ENCODE measurements around the gene FGFRL1.
"Not testable (repeated sequence)": the region's sequence is repeated elsewhere in the genome, so short reads cannot be mapped to it uniquely, and the experiment has no call there.

Gene FGFRL1

DNA sequence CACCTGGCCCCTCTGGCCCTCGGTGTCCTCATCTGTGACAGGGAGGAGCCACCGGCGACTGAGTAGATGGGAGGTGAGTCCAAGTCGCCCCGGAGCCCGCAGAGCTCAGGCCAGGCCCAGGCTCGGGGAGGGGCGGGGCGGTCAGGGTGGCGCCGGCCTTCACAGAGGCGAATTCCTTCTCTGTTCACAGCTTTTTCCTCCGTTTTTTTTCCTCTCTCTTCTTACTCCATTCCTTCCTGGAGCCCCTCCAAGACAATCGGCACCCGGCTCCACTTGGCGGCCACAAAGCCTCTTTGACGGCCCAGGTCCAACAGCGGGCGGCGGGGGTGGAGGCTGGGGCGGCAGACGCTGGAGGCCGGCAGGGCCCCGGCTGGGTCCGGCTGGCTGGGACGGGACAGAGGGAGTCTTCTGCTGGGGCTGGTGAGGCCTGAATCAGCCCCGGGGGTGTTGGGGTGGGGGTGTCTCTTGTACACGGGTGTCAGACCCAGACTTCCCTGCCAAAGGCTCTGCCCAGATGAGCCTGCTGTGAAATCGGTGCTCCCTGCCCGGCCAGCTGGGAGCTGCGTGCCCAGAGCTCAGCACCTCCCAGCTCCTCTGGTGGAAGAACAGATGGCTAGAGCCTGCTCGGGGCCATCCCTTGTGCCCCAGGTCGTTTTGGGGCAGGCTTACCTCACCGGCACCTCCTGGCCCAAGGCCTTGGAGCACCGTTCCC lies 22.6 kb downstream of the FGFRL1 start:
- DNase-seq (ENCODE audit: extremely low spot score, insufficient read length, low read depth) (no peak), FAIRE-seq (no peak)

DNA sequence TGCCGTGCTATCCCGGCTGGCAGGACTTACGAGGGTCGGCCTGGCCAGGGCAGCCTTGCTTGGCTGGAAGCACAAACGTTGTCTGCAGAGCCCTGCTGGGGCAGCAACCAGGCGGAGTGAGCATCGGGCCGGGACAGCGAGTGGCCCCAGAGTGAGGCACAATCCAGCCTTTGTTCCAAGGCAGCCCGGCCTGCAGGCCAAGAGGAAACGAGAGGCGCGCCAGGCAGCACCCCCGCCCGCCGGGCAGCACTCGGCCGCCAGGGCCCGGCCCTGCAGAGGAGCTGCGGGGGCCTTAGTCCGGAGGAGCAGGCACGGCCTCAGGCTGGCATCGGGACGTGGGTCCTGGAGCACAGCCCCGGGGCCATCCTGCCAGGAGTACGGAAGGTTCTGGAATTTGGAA lies 24.1 kb downstream of the FGFRL1 start:
- no peak for FAIRE-seq
- no peak for DNase-seq (ENCODE audit: extremely low spot score, insufficient read length, low read depth)

DNA sequence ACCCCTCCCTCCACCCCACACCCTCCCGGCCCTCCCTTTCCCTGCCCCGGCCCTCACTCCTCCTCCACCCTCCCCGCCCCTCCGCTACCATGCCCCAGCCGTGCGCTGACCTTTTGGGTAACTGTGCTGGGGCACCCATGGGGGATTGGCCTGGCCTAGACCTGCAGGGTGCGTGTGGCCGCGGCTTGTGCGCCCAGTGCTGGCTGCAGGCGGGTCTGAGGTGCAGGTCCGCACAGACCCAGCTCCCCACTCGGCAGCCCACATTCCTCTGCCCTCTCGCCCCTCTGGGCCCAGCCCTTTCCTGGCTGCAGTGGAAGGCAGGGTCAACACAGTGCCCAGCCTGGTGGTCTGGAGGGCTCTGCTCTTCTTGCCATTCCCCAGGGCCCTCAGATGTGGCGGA lies 24.7 kb downstream of the FGFRL1 start:
- no peak for FAIRE-seq
- DNase-seq (ENCODE audit: extremely low spot score, insufficient read length, low read depth): no peak

DNA sequence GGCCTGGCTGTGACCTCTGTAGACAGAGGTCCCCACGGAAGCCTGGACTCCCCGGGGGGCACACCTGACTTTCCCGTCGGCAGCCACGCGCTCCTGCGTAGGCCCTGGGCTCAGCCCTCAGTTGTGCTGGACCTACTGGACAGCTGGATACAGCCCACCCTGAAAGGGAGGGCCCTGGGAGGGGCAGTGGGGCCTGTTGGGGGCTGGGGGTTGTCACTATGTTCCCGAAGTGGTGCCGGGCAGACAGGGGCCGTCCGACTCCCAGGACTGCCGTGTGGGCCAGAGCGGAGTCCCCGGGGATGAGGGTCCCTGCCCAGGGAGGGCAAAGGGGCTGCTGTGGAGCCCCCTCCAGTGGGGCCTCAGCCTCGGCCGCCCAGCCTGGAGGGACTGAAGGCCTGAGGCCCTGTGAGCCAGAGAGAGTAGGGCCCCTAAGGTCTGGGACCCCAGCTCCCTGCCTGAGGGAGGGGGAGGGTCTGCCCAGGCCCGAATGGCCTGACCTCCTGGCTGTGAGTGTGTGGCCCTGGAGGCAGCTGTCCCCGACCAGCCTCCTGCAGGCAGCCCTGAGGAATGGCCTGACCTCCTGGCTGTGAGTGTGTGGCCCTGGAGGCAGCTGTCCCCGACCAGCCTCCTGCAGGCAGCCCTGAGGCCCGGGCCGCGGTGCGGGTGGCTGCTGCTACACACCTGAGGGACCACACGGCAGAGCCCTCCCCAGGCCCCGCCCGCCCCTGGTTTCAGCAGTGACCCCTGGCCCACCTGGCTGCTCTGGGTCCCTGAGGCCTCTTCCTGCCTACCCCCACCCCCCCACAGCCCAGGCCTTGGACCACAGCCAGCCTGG lies 25.8 kb downstream of the FGFRL1 start:
- FAIRE-seq: no peak
- no peak for DNase-seq (ENCODE audit: extremely low spot score, insufficient read length, low read depth)

DNA sequence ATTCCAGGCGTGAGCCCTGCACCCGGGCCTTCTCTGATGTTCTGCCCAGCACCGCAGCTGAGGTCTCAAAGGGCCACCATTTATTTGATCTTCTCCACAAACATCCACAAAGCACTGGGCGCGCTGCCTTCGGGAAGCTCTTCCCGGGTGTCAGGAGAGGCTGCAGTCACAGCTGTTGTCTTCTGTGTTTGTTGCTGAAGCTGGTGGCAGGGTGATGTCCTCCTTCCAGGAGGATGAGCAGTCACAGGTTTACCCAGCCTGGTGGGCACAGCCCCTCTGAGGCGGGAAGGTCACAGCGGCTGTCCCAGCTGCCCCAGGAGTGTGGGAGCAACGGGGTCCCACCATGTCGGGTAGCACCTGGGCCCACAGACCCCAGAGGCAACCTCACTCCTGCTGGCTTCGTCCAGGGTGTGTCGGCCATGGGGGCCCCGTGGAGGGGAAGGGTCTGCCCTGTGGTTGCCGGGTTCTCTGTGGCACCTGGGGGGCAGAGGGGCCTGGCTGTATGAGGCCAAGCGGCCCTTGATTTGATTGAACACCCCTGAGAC lies 27.6 kb downstream of the FGFRL1 start:
- DNase-seq (ENCODE audit: extremely low spot score, insufficient read length, low read depth) (no peak), FAIRE-seq (no peak)

DNA sequence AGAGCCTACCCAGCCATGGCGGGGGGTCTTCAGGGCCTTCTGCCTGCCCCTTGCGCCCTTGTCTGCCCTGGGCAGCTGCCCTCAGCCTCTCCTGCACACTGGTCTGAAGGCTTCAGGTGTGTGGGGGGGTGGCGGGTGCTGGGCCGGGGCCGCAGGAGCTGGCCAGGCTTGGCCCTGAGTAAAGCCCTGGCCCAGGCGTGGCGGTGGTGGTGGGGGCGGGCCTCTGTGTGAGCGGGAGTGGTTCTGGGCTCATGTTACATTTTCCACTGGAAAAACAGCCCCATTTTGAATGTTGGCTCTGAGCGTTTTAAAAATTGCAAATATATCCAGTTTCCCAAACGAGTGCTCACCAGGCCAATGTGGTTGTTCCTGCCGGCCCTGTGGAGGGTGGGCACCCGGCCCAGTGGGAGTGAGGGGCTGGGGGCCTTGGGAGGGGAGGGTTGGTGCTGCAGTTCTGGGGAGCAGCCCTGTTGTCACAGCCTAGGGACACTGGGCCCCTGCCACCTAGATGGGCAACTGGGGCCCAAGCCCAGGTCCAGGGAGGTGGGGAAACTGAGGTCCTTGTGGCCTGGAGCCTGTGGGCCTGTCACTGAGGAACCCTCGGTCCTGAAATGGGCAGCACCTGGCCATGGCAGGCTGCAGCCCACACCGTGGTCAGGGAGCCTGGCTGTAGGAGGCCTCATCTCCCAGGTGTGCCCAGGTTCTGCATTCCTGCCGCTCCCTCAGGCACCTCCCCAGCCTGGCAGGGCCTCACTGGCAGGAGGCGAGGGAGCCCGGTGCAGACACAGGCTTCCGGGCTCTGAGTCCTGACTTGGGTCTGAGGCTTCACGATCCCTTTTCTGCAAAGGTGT lies 28.3 kb downstream of the FGFRL1 start:
- no peak for DNase-seq (ENCODE audit: extremely low spot score, insufficient read length, low read depth)
- no peak for FAIRE-seq

DNA sequence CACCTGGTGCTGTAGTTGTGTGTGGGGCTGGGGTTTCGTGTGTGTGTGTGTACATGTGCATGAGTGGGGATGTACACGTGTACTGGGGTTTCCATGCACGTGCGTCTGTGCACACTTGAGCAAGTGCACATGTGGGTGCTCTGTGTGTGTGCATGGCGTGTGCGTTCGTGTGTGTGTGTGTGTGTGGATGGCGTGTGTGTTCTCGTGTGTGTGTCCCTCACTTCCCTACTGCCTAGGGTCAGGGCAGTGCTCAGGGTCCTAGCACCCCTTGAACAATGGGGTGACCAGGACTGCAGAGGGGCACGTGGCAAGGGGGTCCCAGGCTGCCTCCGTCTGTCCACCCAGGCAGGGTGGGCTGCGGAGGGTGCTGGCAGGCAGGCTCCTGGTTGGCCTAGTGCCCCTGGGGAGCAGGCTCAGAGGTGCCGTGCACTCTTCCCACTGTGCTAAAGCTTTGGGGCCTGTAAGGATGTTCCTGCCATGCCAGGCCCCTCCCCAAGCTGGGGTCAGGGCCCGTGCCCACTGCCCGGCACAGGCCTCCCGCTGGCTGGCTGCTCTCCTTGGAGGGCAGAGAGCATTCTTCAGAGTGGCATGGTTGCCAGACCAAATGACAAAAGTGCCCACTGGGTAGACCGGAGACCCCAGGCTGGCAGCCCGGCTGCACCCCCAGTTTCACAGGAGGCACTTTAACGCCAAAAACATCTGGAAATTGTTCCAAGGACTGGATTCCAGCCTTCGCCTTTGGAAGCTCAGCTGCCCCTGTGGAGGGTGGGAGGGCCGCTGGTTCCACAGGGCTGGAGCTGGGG lies 29.1 kb downstream of the FGFRL1 start:
- no peak for FAIRE-seq
- no peak for DNase-seq (ENCODE audit: extremely low spot score, insufficient read length, low read depth)

DNA sequence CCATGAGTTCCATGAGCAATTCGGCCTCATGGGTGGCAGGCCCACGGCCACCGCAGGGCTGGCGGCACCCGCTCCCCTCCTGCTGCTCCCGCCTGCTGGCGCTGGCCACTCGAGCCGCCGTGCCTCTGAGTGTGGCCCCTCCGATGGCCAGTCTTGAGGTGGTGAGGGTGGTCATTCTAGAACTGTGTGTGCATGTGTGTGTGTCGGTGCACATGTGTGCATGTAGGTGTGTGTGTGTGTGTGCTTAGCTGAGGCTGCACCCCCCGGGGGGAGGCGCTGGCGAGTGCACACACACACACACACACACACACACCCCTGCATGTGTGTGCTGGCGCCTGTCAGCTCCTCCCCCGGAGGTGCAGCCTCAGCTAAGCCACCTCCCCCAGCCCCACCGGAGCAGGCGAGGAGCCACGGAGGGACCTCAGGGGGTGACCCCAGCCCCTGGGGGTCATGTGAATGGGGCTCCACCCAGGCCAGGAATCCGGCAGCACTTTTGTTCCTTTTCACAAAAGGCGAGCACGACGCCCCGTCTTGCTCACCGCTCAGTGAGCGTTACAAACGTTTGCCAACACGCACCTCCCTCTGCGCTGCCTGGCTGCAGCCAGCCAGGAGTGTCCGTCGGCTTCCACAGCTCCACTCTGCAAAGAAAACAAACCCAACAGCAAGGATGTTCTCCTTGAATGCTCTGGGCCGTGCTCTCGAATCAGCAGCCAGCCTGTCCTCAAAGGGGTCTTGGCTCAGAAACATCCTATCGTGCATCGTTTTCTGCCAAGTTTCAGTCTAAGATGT lies 29.9 kb downstream of the FGFRL1 start:
- FAIRE-seq: no peak
- no peak for DNase-seq (ENCODE audit: extremely low spot score, insufficient read length, low read depth)

DNA sequence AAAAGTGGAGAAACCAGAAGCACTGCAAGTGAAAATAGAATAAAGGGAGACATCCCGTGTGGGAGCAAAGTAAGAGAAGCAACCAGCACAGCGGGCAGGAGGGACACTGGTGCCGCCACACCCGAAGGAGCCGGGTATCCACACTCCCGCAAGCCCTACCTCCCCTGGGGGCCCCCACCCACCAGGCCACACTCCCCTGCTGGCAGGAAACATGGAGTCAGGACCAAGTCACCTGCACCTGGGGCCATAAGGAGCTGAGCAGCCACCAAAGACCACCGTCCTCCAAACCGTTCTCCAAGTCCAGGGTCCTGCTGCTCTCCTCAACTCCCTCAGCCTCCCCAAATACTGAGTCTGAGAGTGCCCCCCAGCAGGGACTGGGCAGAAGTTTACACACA lies 30.5 kb downstream of the FGFRL1 start:
- no peak for FAIRE-seq
- no peak for DNase-seq (ENCODE audit: extremely low spot score, insufficient read length, low read depth)

DNA sequence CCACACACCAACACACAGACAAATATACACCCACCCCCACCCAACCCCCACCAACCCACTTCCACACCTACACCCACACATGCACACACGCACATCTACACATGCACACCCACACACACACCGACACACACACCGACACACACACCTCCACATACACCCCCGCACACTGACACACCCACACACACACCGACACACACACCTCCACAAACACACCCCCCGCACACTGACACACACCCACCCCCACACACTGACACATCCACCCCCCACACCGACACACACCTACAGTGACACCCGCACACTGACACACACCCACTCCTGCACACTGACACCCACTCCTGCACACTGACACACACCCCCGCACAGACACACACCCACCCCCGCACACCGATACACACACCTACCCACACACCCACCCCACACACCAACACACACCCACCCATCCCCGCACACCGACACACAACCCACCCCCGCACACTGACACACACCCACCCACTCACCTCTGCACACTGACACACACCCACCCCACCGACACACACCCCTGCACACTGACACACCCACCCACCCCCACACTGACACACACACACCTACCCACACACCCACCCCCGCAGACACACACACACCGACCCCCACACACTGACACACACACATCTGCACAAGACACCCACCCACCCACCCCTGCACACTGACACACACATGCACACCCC lies 31.1 kb downstream of the FGFRL1 start:
- DNase-seq (ENCODE audit: extremely low spot score, insufficient read length, low read depth) (no peak), FAIRE-seq (no peak)

DNA sequence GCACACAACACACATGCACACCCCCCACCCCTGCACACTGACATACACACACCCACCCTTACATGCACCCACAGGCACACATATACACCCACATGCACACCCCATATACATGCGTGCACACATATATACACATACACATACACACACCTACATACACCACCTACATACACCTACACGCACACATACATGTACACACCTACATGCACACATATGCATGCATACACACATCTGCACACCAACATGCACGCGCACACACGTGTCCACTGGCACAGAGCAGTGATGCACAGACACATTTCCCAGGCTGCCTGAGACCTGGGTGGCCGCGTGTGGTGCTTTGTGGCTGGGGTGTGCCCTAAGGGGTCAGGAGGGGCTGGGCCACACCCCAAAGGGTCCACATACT lies 31.7 kb downstream of the FGFRL1 start:
- no peak for DNase-seq (ENCODE audit: extremely low spot score, insufficient read length, low read depth)
- FAIRE-seq: no peak

DNA sequence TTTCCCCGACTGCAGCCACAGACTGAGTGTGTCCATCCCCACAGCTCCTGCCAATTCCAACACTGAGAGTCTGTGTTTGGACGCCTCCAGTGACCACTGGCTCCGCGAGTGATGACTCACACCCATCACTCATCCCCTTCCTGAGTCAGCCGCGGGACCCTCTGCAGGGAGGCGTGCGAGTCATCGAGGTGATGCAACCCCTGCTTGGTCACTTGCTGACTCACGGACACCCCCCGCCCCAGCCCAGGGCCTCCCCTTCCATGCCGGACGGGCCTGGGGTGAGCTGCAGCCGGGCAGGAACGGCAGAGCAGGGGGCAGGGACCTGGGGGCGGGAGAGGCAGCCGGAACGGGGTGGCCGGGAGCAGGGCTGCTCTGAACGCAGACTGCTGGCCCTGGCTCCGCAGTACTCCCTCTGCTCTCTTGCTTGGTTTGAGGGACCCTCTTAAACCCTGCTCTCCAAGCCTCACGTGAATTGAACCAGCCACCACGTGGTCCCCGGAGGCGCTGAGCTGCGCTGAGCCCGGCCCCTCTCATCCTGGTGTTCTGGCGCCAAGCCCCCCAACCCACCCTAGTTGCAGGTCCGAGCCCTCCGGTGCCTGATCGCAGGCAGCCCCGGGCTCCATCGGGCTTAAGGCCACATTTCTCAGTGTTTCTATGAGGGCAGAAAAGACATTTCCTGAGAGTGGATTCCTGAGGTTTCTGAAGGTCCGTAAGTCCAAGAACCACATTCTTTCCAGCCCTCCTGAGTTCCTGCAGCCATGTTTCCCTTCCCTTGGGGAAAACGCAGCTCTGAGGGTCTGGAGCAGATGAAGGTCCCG lies 32.4 kb downstream of the FGFRL1 start:
- no peak for DNase-seq (ENCODE audit: extremely low spot score, insufficient read length, low read depth)
- FAIRE-seq: no peak

DNA sequence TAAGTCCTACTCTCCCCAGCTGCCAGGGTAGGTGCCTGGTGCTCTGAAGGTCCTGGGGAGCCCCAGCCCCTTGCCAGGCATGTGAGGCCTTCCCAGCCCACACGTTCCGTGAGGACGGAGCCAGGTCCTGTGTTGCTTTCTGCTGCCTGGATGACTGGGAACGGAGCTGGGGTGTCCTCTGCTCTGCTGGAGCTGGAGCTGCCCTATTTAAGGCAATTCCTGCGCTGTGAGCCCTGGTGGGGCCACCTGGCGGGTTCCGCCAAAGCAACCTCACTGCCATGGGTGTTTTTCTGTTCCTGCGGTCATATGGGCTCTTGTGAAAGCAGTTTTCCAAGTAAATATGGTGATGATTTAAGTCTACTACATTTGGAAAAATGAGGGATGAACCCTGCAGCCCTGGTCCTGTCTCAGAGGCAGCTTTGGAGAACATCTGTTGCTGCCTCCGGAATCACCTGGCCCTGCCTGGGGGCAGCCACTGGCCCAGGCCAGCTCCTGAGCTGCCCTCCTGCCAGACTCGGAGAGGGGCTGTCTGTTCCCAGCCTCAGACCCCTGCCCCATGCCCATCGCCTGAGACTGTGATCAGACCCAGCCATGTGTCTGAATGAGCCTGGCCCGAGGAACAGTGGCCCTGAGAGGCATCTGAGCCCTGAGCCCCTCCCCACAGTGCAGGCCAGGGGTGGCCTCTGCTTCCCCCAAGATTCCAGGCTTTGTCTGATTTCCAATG lies 33.2 kb downstream of the FGFRL1 start:
- no peak for FAIRE-seq
- DNase-seq (ENCODE audit: extremely low spot score, insufficient read length, low read depth): no peak

DNA sequence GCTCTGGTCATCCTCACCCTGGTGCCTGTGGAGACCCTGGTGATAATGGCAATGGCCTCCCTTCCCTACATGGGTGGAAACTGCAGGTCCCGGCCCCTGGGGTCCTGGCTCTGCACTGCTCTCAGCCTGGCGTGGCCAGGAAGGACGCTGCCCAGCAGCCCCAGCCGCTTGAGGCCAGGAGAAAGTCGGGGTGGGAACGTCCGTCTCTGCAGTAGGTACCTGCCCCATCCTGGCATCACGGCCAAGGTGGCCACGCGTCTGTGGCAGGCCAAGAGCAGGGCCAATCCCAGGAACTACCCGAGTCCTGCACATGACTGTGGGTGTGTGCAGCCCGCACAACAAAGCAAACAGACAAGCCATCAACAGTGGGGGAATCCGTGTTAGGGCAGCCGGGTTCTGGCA lies 33.8 kb downstream of the FGFRL1 start:
- DNase-seq (ENCODE audit: extremely low spot score, insufficient read length, low read depth) (no peak), FAIRE-seq (no peak)

DNA sequence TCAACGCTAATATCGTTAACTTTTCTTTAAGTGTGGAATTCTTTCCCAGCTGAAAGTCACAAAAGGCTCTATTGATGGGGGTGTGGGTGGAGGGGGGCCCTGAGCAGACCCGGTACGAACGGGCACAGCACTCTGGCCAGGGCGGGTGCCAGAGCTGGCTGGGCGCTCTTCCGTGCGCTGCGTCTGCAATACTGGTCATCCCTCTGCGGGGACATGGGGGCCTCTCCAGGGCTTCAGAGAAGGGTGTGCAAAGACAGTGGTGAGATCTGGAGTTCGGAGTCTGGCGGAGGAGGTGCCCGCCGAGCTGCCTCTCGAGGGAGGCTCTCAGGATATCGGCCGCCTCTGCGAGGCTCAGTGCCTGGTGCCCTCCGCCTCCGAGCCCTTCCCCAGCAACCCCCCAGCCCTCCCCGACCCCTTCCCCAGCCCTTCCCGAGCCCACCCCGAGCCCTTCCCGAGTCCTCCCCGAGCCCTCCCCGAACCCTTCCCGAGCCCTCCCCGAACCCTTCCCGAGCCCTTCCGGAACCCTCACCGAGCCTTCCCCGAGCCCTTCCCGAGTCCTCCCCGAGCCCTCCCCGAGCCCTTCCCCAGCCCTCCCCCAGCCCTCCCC lies 34.3 kb downstream of the FGFRL1 start:
- DNase-seq (ENCODE audit: extremely low spot score, insufficient read length, low read depth): no peak
- no peak for FAIRE-seq

DNA sequence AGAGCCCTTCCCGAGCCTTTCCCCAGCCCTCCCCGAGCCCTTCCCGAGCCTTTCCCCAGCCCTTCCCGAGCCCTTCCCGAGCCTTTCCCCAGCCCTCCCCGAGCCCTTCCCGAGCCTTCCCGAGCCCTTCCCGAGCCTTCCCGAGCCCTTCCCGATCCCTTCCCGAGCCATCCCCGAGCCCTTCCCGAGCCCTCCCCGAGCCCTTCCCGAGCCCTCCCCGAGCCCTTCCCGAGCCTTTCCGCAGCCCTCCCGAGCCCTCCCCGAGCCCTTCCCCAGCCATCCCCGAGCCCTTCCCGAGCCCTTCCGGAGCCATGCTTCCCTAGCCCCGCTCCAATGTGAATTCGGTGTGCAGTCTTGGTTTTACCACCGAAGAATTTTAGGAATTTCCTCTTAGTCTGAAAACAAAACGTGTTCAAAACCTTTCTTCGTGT lies 35.2 kb downstream of the FGFRL1 start:
- not testable (repeated sequence) for FAIRE-seq; DNase-seq (ENCODE audit: extremely low spot score, insufficient read length, low read depth)
